Astrocyte (in vitro differentiated cells and primary cell): ENCODE data around the gene SPNS3. TPM values are rescaled to one million over a fixed set of nuclear protein-coding genes. Genes with fewer than 3 reads are reported as not detected.

ENCODE experiments used
- DNase-seq: peaks from one replicate; pipeline ENCODE4 v3.0.0-alpha.2; 2010; ENCODE audit warnings: low read depth
- FAIRE-seq: peaks from 2 replicates; lab custom pipeline; 2011; peaks lifted over from hg19 to GRCh38; lab: Jason Lieb, UNC
- H2AFZ ChIP-seq: 2 replicates; pipeline ENCODE4 v1.6.0; 2012; ENCODE audit warnings: low read depth, low read length, inconsistent platforms
- H3K27ac ChIP-seq: 2 replicates; pipeline ENCODE4 v1.5.1; 2011; ENCODE audit warnings: low read depth, low read length, inconsistent platforms
- H3K27me3 ChIP-seq: 2 replicates; pipeline ENCODE4 v1.6.0; 2011; ENCODE audit warnings: low read length, inconsistent platforms; ENCODE audit not compliant: insufficient read depth
- H3K36me3 ChIP-seq: 2 replicates; pipeline ENCODE4 v1.5.1; 2011; ENCODE audit warnings: low read length, inconsistent platforms; ENCODE audit not compliant: insufficient read depth
- H3K4me1 ChIP-seq: 2 replicates; pipeline ENCODE4 v1.5.1; 2011; ENCODE audit warnings: low read length, inconsistent platforms; ENCODE audit not compliant: insufficient read depth
- H3K4me2 ChIP-seq: 2 replicates; pipeline ENCODE4 v1.6.0; 2012; ENCODE audit warnings: low read length, inconsistent platforms
- H3K4me3 ChIP-seq: 2 replicates; pipeline ENCODE4 v1.5.1; 2011; ENCODE audit warnings: low read depth, mild to moderate bottlenecking, low read length, inconsistent platforms; ENCODE audit not compliant: insufficient read depth
- H3K79me2 ChIP-seq: 2 replicates; pipeline ENCODE4 v1.6.0; 2012; ENCODE audit warnings: mild to moderate bottlenecking, low read length, inconsistent platforms; ENCODE audit not compliant: insufficient read depth
- H3K9ac ChIP-seq: 2 replicates; pipeline ENCODE4 v1.6.0; 2012; ENCODE audit warnings: mild to moderate bottlenecking, low read length, inconsistent platforms
- H3K9me3 ChIP-seq: 2 replicates; pipeline ENCODE4 v1.5.1; 2012; ENCODE audit warnings: low read depth, mild to moderate bottlenecking, low read length, inconsistent platforms; ENCODE audit not compliant: insufficient read depth
- H4K20me1 ChIP-seq: 2 replicates; pipeline ENCODE4 v1.6.0; 2012; ENCODE audit warnings: low read length, inconsistent platforms; ENCODE audit not compliant: insufficient read depth
- H3K27ac Mint-ChIP-seq: one replicate; pipeline ENCODE4 v1.8.0; 2021; ENCODE audit warnings: mild to moderate bottlenecking, mixed read lengths; ENCODE audit not compliant: unreplicated experiment
- H3K27me3 Mint-ChIP-seq: one replicate; pipeline ENCODE4 v1.8.0; 2021; ENCODE audit warnings: low read depth, mixed read lengths; ENCODE audit not compliant: unreplicated experiment
- H3K36me3 Mint-ChIP-seq: one replicate; pipeline ENCODE4 v1.8.0; 2021; ENCODE audit warnings: low read depth, mixed read lengths; ENCODE audit not compliant: unreplicated experiment
- H3K4me1 Mint-ChIP-seq: one replicate; pipeline ENCODE4 v1.8.0; 2021; ENCODE audit warnings: low read depth, mixed read lengths; ENCODE audit not compliant: unreplicated experiment
- H3K4me3 Mint-ChIP-seq: one replicate; pipeline ENCODE4 v1.8.0; 2021; ENCODE audit warnings: mild to moderate bottlenecking, moderate library complexity, mixed read lengths; ENCODE audit not compliant: unreplicated experiment
- H3K9me3 Mint-ChIP-seq: one replicate; pipeline ENCODE4 v1.8.0; 2021; ENCODE audit warnings: mild to moderate bottlenecking, mixed read lengths; ENCODE audit not compliant: unreplicated experiment
- EZH2 ChIP-seq: IDR thresholded peaks from 2 replicates; pipeline ENCODE4 v1.6.1; 2012; ENCODE audit warnings: mild to moderate bottlenecking, low read length, inconsistent platforms; ENCODE audit not compliant: insufficient read depth
- total RNA-seq: library from RNA; stranded (reverse); gene quantifications from 2 replicates; pipeline ENCODE4 v1.2.1, GENCODE V29; 2021
- TF ChIP-seq, protein P1 (sequence below): IDR thresholded peaks from 2 replicates; pipeline ENCODE4 v1.5.1; 2011; ENCODE audit warnings: low read depth, mild to moderate bottlenecking, inconsistent platforms, low read length, moderate library complexity; ENCODE audit not compliant: insufficient read depth

SPNS3 gene
- total RNA-seq, 1 donor from 2014 or later = not detected

DNA sequence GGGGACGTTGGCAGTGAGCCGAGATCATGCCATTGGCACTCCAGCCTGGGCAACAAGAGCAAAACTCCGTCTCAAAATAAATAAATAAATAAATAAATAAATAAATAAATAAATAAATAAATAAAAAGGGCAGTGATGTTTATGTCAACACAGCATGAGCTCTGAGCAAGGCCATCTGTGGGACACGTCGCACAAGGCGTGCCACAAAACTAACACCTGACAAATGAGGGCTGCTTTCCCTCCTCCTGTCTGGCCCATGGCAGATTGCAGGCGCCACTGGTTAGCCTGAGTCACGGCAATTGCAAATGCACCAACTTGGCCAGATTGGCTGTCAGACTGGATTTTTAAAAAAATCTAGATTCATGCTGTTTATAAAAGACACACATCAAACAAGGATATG lies 25.9 kb upstream of the SPNS3 start:
- no peak overlapping the region for H2AFZ ChIP-seq
- Mint-ChIP-seq H3K36me3 (no peaks in the 10 kb centered on the region), H3K9me3 (no peaks in the 10 kb centered on the region), H3K4me3 (no peak overlapping the region), H3K4me1 (no peaks in the 10 kb centered on the region), H3K27ac (no peak overlapping the region), H3K27me3 (peaks cover 5% of the 10 kb centered on the region)
- no peak overlapping the region for H3K9ac ChIP-seq
- FAIRE-seq (no peak), DNase-seq (no peak)
- no peaks in the 10 kb centered on the region for H3K9me3 ChIP-seq
- TF ChIP-seq, protein P1, sequence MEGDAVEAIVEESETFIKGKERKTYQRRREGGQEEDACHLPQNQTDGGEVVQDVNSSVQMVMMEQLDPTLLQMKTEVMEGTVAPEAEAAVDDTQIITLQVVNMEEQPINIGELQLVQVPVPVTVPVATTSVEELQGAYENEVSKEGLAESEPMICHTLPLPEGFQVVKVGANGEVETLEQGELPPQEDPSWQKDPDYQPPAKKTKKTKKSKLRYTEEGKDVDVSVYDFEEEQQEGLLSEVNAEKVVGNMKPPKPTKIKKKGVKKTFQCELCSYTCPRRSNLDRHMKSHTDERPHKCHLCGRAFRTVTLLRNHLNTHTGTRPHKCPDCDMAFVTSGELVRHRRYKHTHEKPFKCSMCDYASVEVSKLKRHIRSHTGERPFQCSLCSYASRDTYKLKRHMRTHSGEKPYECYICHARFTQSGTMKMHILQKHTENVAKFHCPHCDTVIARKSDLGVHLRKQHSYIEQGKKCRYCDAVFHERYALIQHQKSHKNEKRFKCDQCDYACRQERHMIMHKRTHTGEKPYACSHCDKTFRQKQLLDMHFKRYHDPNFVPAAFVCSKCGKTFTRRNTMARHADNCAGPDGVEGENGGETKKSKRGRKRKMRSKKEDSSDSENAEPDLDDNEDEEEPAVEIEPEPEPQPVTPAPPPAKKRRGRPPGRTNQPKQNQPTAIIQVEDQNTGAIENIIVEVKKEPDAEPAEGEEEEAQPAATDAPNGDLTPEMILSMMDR = no peak
- TF ChIP-seq EZH2 = no peak
- no peaks in the 10 kb centered on the region for H4K20me1 ChIP-seq
- no peaks in the 10 kb centered on the region for H3K4me1 ChIP-seq
- H3K36me3 ChIP-seq = no peaks in the 10 kb centered on the region
- H3K27ac ChIP-seq = no peak overlapping the region
- no peaks in the 10 kb centered on the region for H3K27me3 ChIP-seq
- H3K4me2 ChIP-seq = no peak overlapping the region
- no peaks in the 10 kb centered on the region for H3K79me2 ChIP-seq
- H3K4me3 ChIP-seq = no peak overlapping the region

DNA sequence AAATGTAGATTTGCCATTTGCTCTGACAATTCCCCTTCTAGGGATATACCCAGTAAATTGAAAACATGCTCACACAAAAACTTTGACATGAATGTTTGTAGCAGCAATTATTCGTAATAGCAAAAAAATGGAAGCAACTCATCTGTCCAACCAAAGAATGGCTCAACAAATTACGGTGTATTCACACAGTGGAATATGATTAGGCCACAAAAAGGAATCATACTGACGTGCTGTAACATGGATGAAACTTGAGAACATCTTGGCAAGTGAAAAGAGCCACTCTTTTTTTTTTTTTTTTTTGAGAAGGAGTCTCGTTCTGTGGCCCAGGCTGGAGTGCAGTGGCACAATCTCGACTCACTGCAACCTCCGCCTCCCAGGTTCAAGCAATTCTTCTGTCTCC lies 24.1 kb upstream of the SPNS3 start:
- Histone ChIP-seq H2AFZ (no peak overlapping the region), H3K79me2 (no peaks in the 10 kb centered on the region), H3K4me1 (no peaks in the 10 kb centered on the region), H3K4me3 (no peak overlapping the region), H3K9me3 (no peaks in the 10 kb centered on the region), H3K36me3 (no peaks in the 10 kb centered on the region), H3K4me2 (no peak overlapping the region), H4K20me1 (no peaks in the 10 kb centered on the region), H3K27me3 (no peaks in the 10 kb centered on the region), H3K9ac (no peak overlapping the region), H3K27ac (no peak overlapping the region)
- no peaks in the 10 kb centered on the region for H3K36me3 Mint-ChIP-seq
- DNase-seq (no peak), FAIRE-seq (no peak)
- peaks cover 9% of the 10 kb centered on the region for H3K27me3 Mint-ChIP-seq
- H3K9me3 Mint-ChIP-seq = no peaks in the 10 kb centered on the region
- H3K27ac Mint-ChIP-seq = no peak overlapping the region
- H3K4me1 Mint-ChIP-seq = no peaks in the 10 kb centered on the region
- TF ChIP-seq, protein P1 = no peak
- no peak for TF ChIP-seq EZH2
- H3K4me3 Mint-ChIP-seq = no peak overlapping the region

DNA sequence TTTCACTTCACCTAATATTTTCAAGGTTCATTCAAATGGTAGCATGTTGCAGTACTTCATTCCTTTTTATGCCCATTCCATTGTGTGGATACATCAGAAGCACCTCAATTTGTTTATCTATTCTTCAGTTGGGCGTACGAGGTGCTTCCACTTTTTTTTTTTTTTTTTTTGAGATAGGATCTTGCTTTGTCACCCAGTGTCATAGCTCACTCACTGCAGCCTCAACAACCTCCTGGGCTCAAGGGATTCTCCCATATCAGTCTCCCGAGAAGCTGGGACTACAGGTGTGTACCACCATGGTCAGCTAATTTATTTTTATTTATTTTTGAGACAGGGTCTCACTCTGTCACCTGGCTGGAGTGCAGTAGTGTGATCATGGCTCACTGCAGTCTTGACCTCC lies 22.5 kb upstream of the SPNS3 start:
- TF ChIP-seq, protein P1 = no peak
- TF ChIP-seq EZH2 = no peak
- Mint-ChIP-seq H3K27ac (no peak overlapping the region), H3K4me1 (no peaks in the 10 kb centered on the region), H3K27me3 (peaks cover 8% of the 10 kb centered on the region), H3K36me3 (no peaks in the 10 kb centered on the region), H3K4me3 (no peak overlapping the region), H3K9me3 (no peaks in the 10 kb centered on the region)
- Histone ChIP-seq H3K79me2 (no peaks in the 10 kb centered on the region), H3K9ac (no peak overlapping the region), H3K4me1 (no peaks in the 10 kb centered on the region), H3K27ac (no peak overlapping the region), H2AFZ (no peak overlapping the region), H3K27me3 (no peaks in the 10 kb centered on the region), H3K4me3 (no peak overlapping the region), H4K20me1 (no peaks in the 10 kb centered on the region), H3K4me2 (no peak overlapping the region), H3K36me3 (no peaks in the 10 kb centered on the region), H3K9me3 (no peaks in the 10 kb centered on the region)
- DNase-seq (no peak), FAIRE-seq (no peak)
